Activated CD4-positive, alpha-beta T cell treated with anti-CD3 and anti-CD28 coated beads, Interleukin-2, amount 50 U/mL, for 4 hours (primary cell): ENCODE measurements around the gene ANKEF1.
"Not testable (repeated sequence)": the region's sequence is repeated elsewhere in the genome, so short reads cannot be mapped to it uniquely, and the experiment has no call there.

Experiments used
- DNase-seq, 2 experiments: peaks; one replicate each; pipeline ENCODE4 v3.0.0-alpha.2; 2020

The ANKEF1 gene

GRCh38 chr20:10033905-10034650, 709 bp upstream of the ANKEF1 start:
- DNase-seq, result no peak

- DNase-seq, result not testable (repeated sequence)
Measured at GRCh38 chr20:10036321-10036720, 1.5 kb downstream of the ANKEF1 start.

- no peak for DNase-seq
Measured at GRCh38 chr20:10040070-10040975, 5.5 kb downstream of the ANKEF1 start.

GRCh38 chr20:10042086-10042485, 7.3 kb downstream of the ANKEF1 start:
- DNase-seq, result no peak

GRCh38 chr20:10047427-10047826, 12.6 kb downstream of the ANKEF1 start:
- no peak for DNase-seq

GRCh38 chr20:10051185-10051584, 16.4 kb downstream of the ANKEF1 start:
- DNase-seq, result no peak

GRCh38 chr20:10059006-10059405, 24.2 kb downstream of the ANKEF1 start:
- no peak for DNase-seq

- no peak for DNase-seq
Measured at GRCh38 chr20:10060226-10060625, 25.4 kb downstream of the ANKEF1 start.

GRCh38 chr20:10061641-10062040, 26.9 kb downstream of the ANKEF1 start:
- no peak for DNase-seq

- no peak for DNase-seq
Measured at GRCh38 chr20:10063482-10063881, 28.7 kb downstream of the ANKEF1 start.

GRCh38 chr20:10064611-10065010, 29.8 kb downstream of the ANKEF1 start:
- no peak for DNase-seq

GRCh38 chr20:10065154-10065833, 30.5 kb downstream of the ANKEF1 start:
- no peak for DNase-seq

- no peak for DNase-seq
Measured at GRCh38 chr20:10067321-10067720, 32.5 kb downstream of the ANKEF1 start.

GRCh38 chr20:10074513-10074912, 39.7 kb downstream of the ANKEF1 start:
- DNase-seq, result no peak

GRCh38 chr20:10075606-10076005, 40.8 kb downstream of the ANKEF1 start:
- DNase-seq, result no peak

GRCh38 chr20:10076126-10077080, 41.6 kb downstream of the ANKEF1 start:
- DNase-seq, result no peak

GRCh38 chr20:10077081-10077471, 42.3 kb downstream of the ANKEF1 start:
- no peak for DNase-seq

- DNase-seq, result no peak
Measured at GRCh38 chr20:10077886-10078285, 43.1 kb downstream of the ANKEF1 start.

GRCh38 chr20:10078403-10078802, 43.6 kb downstream of the ANKEF1 start:
- no peak for DNase-seq

- no peak for DNase-seq
Measured at GRCh38 chr20:10079964-10080363, 45.2 kb downstream of the ANKEF1 start.

- no peak for DNase-seq
Measured at GRCh38 chr20:10080574-10080973, 45.8 kb downstream of the ANKEF1 start.

- DNase-seq, result no peak
Measured at GRCh38 chr20:10089871-10090587, 55.2 kb downstream of the ANKEF1 start.
